Germinal center (tissue), 1 donor: ENCODE measurements around the gene MRFAP1L1.
A peak's percentile ranks its signal among the peaks of the same experiment; 100 is the strongest.
"Not testable (repeated sequence)": the region's sequence is repeated elsewhere in the genome, so short reads cannot be mapped to it uniquely, and the experiment has no call there.

ENCODE experiments used
- DNase-seq: peaks from one replicate; pipeline ENCODE4 v3.0.0; 2012; ENCODE audit warnings: mixed read lengths, low spot score

Gene MRFAP1L1

DNA sequence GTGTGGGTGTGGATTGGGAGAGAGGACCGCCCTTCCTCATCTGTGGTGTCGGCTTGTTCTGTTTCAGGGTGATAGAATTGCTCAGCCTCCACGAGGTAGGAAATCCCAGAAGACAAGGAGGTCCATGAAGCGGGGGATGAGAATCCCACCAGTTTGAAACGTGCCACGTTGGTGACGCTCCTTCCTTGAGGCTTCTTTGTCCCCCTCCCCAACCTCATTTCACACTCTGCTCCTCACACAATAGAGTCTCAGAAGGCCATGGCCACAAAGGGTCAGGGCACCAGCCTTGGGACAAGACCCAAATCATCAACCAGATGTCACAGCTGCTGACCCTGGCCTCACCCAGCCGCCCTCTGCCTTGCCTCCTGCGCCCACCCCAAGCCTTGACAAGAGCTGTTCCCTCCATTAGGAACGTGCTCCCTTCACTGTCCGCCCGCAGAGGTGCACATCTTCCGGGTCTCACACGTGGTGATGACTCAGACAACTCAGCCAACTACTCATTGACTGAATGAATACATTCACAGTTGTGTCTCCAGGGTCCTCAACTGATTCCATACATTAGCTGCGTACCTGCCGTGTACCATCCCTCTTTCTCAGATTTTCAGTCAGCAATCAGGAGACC lies 24.6 kb upstream of the MRFAP1L1 start:
- DNase-seq: no peak

- no peak for DNase-seq
These were observed 23.9 kb upstream of the MRFAP1L1 start for GRCh38 chr4:6733358-6734164.

- no peak for DNase-seq
These were observed 23.0 kb upstream of the MRFAP1L1 start for GRCh38 chr4:6732441-6733357.

DNA sequence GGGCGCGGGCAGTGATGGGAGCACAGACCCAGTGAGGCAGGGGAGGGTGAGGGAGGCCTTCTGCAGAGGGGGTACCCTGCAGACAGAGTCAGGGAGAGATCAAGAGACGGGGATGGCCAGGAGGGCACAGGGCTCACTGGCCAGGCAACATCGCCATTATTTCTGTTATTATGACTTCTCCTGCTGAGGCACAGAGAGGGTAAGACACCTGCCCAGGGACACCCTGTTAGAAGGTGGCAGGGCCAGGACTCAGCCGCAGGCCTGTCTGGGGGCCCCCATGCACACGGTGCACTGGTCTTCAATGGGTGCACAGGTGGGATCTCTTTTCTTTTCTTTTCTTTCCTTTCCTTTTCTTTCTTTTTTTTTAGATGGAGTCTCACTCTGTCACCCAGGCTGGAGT lies 22.1 kb upstream of the MRFAP1L1 start:
- no peak for DNase-seq

GRCh38 chr4:6731318-6731675 lies 21.6 kb upstream of the MRFAP1L1 start:
- no peak for DNase-seq

DNA sequence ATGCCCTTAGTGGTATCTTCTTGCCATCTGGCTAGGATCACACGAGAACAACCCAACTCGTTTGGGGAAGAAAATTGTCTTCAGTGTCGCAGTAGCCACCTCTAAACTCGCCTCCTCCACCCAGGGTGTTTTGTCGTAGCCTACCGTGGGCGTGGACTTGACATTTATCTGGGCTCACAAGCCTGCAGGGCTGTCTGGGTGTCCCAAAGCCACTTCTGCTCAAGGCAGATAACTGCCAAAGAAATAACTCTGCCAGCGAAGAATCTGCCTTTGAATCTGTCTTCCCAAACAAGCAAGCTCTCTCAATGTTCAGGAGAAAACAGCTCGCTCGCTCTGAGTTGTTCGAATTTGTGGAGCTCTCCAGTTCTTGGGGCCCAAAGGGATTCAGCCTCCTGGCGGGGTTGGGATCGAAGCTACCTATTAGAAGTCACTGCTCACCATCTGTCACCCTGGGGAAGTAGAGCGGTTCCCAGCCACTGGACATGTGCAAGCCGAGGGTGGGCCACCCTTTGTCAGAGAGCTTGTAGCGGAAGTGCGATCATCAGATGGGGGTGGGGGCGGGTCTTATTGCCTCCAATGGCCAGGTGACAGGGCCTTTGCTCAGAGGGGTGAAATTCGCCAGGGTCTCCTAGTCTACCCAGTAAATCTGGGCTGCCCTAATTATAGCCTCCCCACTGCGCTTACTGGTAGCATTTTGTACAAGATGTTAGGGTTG lies 21.1 kb upstream of the MRFAP1L1 start:
- no peak for DNase-seq

- DNase-seq: no peak
These were observed 18.8 kb upstream of the MRFAP1L1 start for GRCh38 chr4:6728320-6729029.

DNA sequence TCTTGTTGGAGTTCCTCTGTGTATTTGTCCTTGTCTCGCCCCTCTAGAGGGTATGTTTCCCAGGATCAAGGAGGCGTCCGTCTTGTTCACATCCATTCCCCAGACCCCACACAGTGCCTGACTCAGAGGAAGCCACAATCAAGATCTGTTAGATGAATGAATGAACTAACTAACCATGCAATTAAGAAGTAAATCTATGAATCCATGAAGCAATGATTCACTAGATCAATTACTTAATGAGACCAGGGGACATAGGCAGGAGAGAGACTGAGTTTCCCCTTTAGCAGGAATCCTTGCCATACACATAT lies 18.2 kb upstream of the MRFAP1L1 start:
- DNase-seq: no peak

GRCh38 chr4:6727081-6727942 lies 17.6 kb upstream of the MRFAP1L1 start:
- no peak for DNase-seq

- not testable (repeated sequence) for DNase-seq
These were observed 15.8 kb upstream of the MRFAP1L1 start for GRCh38 chr4:6725427-6725961.

- DNase-seq: no peak
These were observed 14.9 kb upstream of the MRFAP1L1 start for GRCh38 chr4:6724421-6725111.

DNA sequence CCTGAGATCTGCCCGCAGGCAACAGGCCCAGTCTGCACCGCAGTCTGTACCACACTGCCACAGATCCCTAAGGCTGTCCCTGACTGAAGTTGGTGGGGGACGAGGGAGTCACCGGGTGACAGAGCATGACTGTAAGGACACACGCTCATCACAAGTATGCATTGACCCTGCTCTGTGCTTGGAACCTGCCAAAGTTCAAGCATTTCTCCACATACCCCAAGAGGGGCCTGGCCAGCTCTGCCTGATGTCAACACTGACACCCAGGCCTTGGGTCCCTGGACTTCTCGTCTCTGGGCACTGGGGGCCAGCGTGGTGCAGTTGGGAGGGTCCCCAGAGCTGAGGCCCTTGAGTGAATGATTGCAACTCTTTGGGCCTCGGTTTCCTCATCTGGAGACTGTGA lies 14.2 kb upstream of the MRFAP1L1 start:
- DNase-seq: no peak

DNA sequence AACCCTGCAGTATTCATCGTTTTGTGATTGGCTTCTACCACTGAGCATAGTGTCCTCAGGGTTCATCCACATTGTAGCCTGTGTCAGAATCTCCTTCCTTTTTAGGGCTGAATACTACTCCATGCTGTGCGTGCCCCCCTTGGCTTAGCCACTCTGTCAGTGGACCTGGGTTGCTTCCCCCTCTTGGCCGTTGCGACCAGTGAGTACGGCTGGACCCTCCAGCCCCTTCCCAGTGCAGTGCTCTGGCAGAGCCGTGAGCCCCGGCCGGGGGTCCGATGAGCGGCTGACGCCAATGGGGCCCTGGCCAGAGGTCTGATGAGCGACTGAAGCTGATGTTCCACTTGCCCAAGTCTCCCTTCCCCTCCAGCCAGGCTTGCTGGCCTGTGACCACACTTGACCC lies 13.2 kb upstream of the MRFAP1L1 start:
- no peak for DNase-seq

GRCh38 chr4:6721121-6721520 lies 11.5 kb upstream of the MRFAP1L1 start:
- DNase-seq: no peak

- DNase-seq: peak; percentile 87
These were observed 10.6 kb upstream of the MRFAP1L1 start for GRCh38 chr4:6720202-6720699.

DNA sequence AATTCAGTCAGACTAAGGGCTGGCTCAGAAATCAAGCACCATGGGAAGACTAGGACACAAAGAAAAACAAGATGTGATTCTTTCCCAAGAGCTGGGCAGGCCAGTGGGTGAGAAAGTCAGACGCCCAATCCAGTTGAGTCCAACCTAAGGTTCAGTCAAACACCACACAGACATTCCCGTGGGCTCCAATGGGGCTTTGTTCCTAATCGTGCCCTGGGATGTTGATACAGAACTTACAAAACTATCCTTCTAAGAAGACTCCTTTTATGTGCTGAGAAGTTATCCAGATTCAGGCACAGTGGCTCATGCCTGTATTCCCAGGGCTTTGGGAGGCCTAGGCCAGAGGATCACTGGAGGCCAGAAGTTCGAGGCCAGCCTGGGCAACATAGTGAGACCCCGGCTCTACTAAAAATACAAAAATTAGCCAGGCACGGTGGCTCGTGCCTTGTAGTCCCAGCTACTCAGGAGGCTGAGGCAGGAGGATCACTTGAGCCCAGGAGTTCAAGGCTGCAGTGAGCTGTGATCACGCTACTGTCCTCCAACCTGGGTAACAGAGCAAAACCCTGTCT lies 10.0 kb upstream of the MRFAP1L1 start:
- no peak for DNase-seq

- DNase-seq: no peak
These were observed 9.4 kb upstream of the MRFAP1L1 start for GRCh38 chr4:6718932-6719610.

DNA sequence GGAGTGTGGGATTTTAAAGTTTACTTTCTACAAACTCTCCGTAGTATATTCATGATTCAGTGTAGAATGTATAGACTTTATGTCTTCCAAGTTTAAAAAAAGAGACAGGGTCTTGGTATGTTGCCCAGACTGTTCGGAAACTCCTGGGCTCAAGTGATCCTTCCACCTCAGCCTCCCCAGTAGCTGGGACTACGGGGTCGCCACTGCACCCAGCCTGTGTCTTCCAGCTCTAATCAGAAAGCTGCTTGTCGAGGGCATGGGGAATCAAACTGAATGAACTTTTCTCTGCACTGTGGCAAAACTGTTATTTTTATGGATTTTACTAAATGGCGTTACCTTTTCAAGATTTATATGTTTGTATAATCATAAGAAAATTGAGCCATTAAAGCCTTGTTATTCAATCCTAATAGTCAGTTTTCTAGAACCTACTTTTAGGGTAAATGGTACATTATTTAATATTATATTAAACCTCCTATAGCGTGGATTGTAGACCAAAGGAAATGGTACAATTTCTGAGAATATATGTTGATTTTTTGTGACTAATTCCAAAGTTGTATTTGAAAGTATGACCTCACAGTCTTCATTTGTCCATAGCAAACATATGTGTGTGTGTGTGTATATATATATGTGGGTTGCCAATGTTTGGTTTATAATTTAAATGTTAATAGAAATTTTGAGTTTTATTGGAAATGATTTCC lies 7.4 kb upstream of the MRFAP1L1 start:
- no peak for DNase-seq
